ENCODE measurements around the gene SPATA31E1.
"Not testable (repeated sequence)": the region's sequence is repeated elsewhere in the genome, so short reads cannot be mapped to it uniquely, and the experiment has no call there.

SPATA31E1 gene

GRCh38 chr9:87882627-87883026 lies at the start of gene SPATA31E1:
SPATA31E1 (plus strand) TSS chr9:87882877; CDS start chr9:87882892, 15 bp downstream.
- DNase-seq = no peak

DNA sequence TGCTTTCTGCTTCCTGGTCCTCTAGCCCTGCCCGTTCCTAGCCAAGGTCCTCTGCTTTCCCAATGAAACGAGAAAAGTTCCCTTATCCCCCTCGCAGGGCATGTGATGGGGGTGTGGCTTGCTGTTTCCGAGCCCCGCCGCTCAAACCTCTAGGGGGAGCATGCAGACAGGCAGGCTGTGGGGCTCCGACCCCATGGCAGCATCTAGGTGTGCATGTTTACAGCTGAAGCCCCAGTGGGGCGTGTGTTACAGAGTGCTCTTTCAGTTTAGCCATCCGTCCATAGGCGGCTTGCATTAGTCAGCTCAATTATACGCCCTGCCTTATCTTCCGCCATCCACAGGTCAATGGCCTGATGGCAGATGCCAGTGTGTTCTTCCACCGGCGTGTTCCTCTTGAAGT lies 48.3 kb upstream of the SPATA31E1 start:
- no peak for DNase-seq

- no peak for DNase-seq
Observed at GRCh38 chr9:87836536-87836935, 46.1 kb upstream of the SPATA31E1 start.

- DNase-seq = no peak
Observed at GRCh38 chr9:87836951-87837705, 45.5 kb upstream of the SPATA31E1 start.

DNA sequence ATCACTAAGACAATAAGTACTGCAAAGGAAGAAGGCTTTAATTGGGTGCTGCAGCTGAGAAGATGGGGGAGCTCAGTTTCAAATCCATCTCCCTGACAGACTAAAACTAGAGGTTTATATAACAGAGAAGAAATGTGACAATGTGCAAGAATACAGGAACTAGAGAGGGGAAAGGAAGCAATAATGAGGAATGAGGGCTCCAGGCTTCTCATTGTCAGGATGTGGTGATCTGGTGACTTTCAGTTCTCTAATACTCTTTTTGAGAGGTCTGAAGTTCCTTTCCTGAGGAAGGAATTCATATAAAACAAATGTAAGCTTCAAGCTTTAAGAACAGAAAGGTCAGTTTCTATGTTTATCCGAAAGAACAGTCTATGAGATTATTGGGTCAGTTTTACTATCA lies 42.5 kb upstream of the SPATA31E1 start:
- no peak for DNase-seq

GRCh38 chr9:87842878-87843585 lies 39.6 kb upstream of the SPATA31E1 start:
- DNase-seq = no peak

GRCh38 chr9:87844506-87844905 lies 38.2 kb upstream of the SPATA31E1 start:
- DNase-seq = no peak

GRCh38 chr9:87847817-87848216 lies 34.9 kb upstream of the SPATA31E1 start:
- not testable (repeated sequence) for DNase-seq

GRCh38 chr9:87849144-87849758 lies 33.4 kb upstream of the SPATA31E1 start:
- DNase-seq = no peak

- no peak for DNase-seq
Observed at GRCh38 chr9:87850391-87850790, 32.3 kb upstream of the SPATA31E1 start.

DNA sequence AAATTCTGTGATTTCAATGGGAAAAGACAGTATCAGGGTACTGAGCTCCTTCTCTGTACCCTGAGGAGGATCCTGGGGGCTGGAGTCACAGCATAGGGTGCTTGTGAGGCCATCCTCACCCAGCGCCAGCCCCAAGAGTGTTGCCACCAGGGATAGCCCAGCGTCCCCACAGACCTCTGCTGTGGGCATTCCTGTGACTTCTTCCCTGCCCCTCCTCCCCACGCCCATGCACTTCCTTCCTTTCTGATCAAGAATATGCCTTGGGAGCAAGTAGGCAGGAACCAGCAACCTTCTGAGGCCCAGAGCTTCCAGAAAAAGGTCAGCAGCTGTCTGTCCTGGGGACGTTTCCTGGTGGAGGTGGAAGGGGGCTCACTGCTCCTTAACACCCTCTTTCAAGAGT lies 31.5 kb upstream of the SPATA31E1 start:
- not testable (repeated sequence) for DNase-seq

DNA sequence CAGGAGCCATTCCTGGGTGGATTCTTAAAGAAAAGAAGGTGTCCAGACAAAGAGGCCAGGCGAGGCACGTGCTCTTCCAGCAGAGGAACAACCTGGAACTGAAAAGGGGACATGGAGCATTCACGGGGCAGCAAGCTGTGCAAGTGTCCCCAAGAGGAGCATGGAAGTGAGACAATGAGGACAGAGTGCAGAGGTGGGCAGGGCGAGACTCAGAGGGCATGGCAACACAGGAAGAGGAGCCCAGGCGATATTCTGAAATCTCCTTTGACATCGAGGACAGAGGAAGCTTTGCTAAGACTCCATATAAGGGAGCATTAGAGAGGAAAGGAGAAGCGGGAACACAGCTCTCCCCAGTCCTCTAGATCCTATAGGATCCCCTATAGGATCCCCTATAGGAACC lies 29.4 kb upstream of the SPATA31E1 start:
- no peak for DNase-seq

- DNase-seq = no peak
Observed at GRCh38 chr9:87853876-87854579, 28.6 kb upstream of the SPATA31E1 start.

DNA sequence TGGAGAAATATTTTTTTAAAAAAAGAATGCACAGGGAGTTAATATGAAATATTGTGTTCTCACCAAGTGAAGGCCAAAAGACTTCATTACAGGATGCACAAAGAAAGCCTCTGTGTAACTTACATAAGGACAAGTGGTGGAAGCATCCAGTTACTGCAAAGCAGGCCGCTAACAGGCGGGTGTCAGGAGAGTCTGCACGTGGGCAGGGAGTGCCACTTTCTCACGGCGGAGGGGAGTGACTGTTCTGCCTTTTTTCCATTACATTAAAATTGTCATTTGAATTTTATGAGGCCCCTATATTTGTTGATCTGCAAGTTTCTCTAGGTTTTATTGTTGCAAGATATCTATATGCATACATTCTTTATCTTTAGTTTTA lies 28.1 kb upstream of the SPATA31E1 start:
- no peak for DNase-seq

- no peak for DNase-seq
Observed at GRCh38 chr9:87855061-87855460, 27.6 kb upstream of the SPATA31E1 start.

DNA sequence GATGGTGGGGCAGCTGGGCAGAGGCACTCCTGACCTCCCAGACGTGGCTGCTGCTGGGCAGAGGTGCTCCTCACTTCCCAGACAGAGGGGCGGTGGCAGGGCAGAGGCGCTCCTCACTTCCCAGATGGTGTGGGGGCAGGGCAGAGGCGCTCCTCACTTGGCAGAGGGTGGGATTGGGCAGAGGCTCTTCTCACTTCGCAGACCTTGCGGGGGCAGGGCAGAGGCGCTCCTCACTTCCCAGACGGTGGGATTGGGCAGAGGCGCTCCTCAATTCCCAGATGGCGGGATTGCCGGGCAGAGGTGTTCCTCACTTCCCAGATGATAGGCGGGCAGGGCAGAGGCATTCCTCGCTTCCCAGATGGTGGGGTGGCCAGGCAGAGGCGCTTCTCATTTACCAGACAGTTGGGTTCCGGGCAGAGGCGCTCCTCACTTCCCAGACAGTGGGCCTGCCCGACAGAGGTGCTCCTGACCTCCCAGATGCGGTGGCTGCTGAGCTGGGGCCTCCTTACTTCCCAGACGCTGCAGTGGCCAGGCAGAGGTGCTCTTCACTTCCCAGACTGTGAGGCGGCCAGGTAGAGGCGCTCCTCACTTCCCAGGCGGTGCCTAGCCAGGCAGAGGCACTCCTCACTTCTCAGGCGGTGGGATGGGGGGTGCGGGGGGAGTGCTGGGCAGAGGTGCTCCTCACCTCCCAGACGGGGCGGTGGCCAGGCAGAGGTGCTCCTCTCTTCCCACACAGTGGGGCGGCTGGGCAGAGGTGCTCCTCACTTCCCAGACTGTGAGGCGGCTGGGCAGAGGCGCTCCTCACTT lies 25.3 kb upstream of the SPATA31E1 start:
- DNase-seq = no peak

- no peak for DNase-seq
Observed at GRCh38 chr9:87857948-87858335, 24.7 kb upstream of the SPATA31E1 start.

DNA sequence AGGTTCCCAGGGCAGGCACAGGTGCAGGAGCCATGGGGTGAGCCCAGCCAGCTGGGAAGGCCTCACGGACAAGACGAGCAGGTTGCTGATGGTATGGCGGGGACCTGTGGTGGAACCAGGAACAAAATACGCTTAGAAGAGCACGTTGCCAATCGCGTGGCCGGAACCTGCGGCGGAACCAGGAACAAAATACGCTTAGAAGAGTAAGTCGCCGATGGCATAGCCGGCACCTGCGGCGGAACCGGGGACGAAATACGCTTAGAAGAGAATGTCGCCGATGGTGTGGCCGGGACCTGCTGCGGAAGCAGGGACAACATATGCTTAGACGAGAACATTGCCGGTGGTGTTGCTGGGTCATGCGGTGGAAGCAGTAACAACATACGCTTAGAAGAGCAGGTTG lies 23.5 kb upstream of the SPATA31E1 start:
- no peak for DNase-seq

DNA sequence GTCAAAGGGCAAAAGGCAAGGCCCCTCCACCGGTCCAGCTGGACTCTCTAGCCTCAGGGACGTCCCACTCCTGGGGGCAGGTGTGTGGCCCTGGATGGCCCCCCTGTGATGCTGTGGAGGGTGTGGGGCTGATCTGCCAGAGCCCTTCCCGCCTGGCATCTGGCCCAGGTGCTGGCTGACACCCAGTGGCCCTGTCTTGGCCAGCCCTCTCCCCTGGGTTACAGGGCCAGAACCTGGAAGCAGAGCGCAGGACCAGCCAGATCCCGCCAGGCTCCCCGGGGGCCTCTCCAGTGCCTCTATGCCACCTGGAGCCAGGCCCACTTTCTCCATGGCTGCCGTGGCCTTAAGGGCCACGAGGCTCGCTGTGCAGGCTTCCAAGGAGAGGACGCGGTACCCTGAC lies 22.9 kb upstream of the SPATA31E1 start:
- no peak for DNase-seq

- DNase-seq = no peak
Observed at GRCh38 chr9:87861332-87861731, 21.3 kb upstream of the SPATA31E1 start.

DNA sequence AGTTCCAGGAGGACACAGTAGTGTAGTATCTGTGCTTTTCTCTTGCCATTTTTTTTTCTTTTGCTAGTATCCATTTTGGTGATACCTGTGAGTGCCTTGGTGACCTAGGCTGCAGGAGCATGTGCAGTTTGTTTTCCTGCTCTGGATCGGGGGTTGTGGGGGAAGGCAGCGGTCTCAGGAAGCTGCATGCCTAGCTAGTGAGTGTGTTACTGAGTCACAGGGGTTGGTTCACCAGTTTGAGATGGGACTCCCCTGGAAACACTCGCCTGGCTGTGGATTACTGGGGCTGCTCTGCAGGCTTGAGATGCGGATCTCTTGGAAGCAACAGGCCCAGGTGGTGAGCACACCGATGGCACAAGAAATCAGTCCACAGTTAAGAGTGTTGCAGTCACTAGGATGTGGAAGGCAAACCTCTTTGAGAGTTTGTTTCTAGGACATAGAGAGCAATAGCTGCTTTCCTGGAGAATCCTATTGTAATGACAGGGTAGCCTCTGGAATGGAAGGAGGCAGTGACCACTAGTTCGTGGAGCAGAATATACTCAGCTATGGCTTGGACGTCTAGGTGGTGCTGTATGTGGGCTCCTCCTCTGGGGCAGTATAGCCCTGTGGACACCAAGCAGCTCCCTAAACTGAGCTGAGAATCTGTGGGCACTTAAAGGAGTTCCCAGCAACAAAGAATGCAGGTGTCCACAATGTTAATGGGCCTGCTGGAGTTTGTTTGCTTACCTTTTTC lies 20.0 kb upstream of the SPATA31E1 start:
- DNase-seq = no peak
